Measurements from ENCODE around the gene ATXN7L3B.

ATXN7L3B gene

GRCh38 chr12:74552201-74552600 lies 14.6 kb downstream of the ATXN7L3B start:
- no peak for DNase-seq

GRCh38 chr12:74559728-74560127 lies 22.1 kb downstream of the ATXN7L3B start:
- DNase-seq = no peak

GRCh38 chr12:74563927-74564326 lies 26.3 kb downstream of the ATXN7L3B start:
- DNase-seq = no peak

GRCh38 chr12:74578486-74578885 lies 40.9 kb downstream of the ATXN7L3B start:
- DNase-seq = no peak

- DNase-seq = no peak
Observed at GRCh38 chr12:74579446-74579845, 41.8 kb downstream of the ATXN7L3B start.

GRCh38 chr12:74579981-74580380 lies 42.3 kb downstream of the ATXN7L3B start:
- DNase-seq = no peak

- no peak for DNase-seq
Observed at GRCh38 chr12:74581439-74581838, 43.8 kb downstream of the ATXN7L3B start.

GRCh38 chr12:74584483-74585062 lies 46.9 kb downstream of the ATXN7L3B start:
- no peak for DNase-seq

- DNase-seq = peak; percentile 5
Observed at GRCh38 chr12:74586251-74586650, 48.6 kb downstream of the ATXN7L3B start.

Measured in NCI-H1417 treated with DMSO at 0.1 percent for 48 hours (cell line).